HepG2 (cell line): ENCODE results near the gene PTPN18. TPM values are rescaled to one million over a fixed set of nuclear protein-coding genes. Genes with fewer than 3 reads are reported as not detected.

Experiments
- ATF6 ChIP-seq: sonication (generic); formaldehyde crosslinking; conservative IDR thresholded peaks from 2 replicates; pipeline ENCODE4 v1.4.0; 2020; ENCODE audit warnings: missing genetic modification reagents
- EEA1 ChIP-seq: sonication (generic); formaldehyde crosslinking; IDR thresholded peaks from 2 replicates; pipeline ENCODE4 v1.5.1; 2020; ENCODE audit warnings: mild to moderate bottlenecking, missing genetic modification reagents, borderline replicate concordance
- KIAA2018 ChIP-seq: sonication (generic); formaldehyde crosslinking; IDR thresholded peaks from 2 replicates; pipeline ENCODE4 v1.5.0; 2020; ENCODE audit warnings: mild to moderate bottlenecking, missing genetic modification reagents, borderline replicate concordance
- NFRKB ChIP-seq: fragments of 450-650 bp; IDR thresholded peaks from 2 replicates; pipeline ENCODE4 v1.6.1; 2017
- NR2C2 ChIP-seq: sonication (generic); formaldehyde crosslinking; IDR thresholded peaks from 2 replicates; pipeline ENCODE4 v1.4.0; 2020; ENCODE audit warnings: missing genetic modification reagents, mild to moderate bottlenecking, moderate library complexity, borderline replicate concordance
- RARA ChIP-seq: IDR thresholded peaks from 2 replicates; pipeline ENCODE4 v1.6.1; 2016; ENCODE audit warnings: missing genetic modification reagents, missing compliant biosample characterization
- TAF15 ChIP-seq: fragments of 200-400 bp; formaldehyde crosslinking; IDR thresholded peaks from one replicate; pipeline ENCODE4 v1.6.1; 2018; ENCODE audit warnings: mild to moderate bottlenecking, low read depth, low read length; ENCODE audit not compliant: poor library complexity, severe bottlenecking
- ZBTB20 ChIP-seq: sonication (generic); formaldehyde crosslinking; IDR thresholded peaks from 2 replicates; pipeline ENCODE4 v1.8.1; 2023; ENCODE audit warnings: missing genetic modification reagents, low read depth, mild to moderate bottlenecking, borderline replicate concordance
- ZFP91 ChIP-seq: sonication (generic); formaldehyde crosslinking; IDR thresholded peaks from 2 replicates; pipeline ENCODE4 v1.9.0; 2022; ENCODE audit warnings: missing genetic modification reagents, mild to moderate bottlenecking, borderline replicate concordance
- ZNF331 ChIP-seq: sonication (generic); formaldehyde crosslinking; IDR thresholded peaks from 2 replicates; pipeline ENCODE4 v1.4.0; 2020; ENCODE audit warnings: missing genetic modification reagents
- ZNF672 ChIP-seq: sonication (generic); formaldehyde crosslinking; IDR thresholded peaks from 2 replicates; pipeline ENCODE4 v1.8.1; 2022; ENCODE audit warnings: missing genetic modification reagents
- ZNF747 ChIP-seq: sonication (generic); formaldehyde crosslinking; IDR thresholded peaks from 2 replicates; pipeline ENCODE4 v1.8.1; 2023; ENCODE audit warnings: missing genetic modification reagents, mild to moderate bottlenecking, borderline replicate concordance
- ZXDC ChIP-seq: sonication (generic); formaldehyde crosslinking; IDR thresholded peaks from 2 replicates; pipeline ENCODE4 v1.5.0; 2020; ENCODE audit warnings: mild to moderate bottlenecking, missing genetic modification reagents
- polyA plus RNA-seq, 8 experiments: library from polyadenylated mRNA; depleted of rRNA in 3 of 8; stranded (reverse) in 7 of 8; unstranded in 1 of 8; fragments of >200 nt; fragmentation: Illumina TruSeq in 4 of 8; extraction: Trizol in 4 of 8; gene quantifications; 2 replicates each; pipeline versions ENCODE4 v1.2.1 to v1.2.3, GENCODE V29; 2011 to 2016; ENCODE audit warnings: low read depth in 4 of 8, missing spikeins in 1 of 8, mixed read lengths in 1 of 8; ENCODE audit not compliant: insufficient read depth in 1 of 8
- total RNA-seq, 5 experiments: library from RNA; depleted of rRNA; stranded (reverse); fragments of >200 nt; fragmentation: Illumina TruSeq; extraction: Trizol; gene quantifications; 2 replicates each; pipeline ENCODE4 v1.2.3, GENCODE V29; 2016; ENCODE audit warnings: low read depth in 1 of 5

Gene PTPN18
- total and polyA plus RNA-seq, 2 of the 13 experiments (the other 11 are each of a cell fraction or from before 2014, with no cell fraction given) = 14.8 to 39.6 TPM

- TF ChIP-seq ZXDC (CRISPR knock-in tag) = peak; percentile 45; the same call in 1 of the 2 replicates
- TF ChIP-seq RARA (CRISPR knock-in tag) = no peak; the same call in 1 of the 2 replicates
- 0 out of 2 replicates have a peak, but pooled peaks have one; percentile 60 for TF ChIP-seq ZNF672
- TF ChIP-seq KIAA2018 = no peak
- TF ChIP-seq EEA1 (CRISPR knock-in tag) = no peak
- TF ChIP-seq ZFP91 = peak; percentile 65
- TF ChIP-seq ZNF747 = 0 out of 2 replicates have a peak, but pooled peaks have one; percentile 72
- no peak; the same call in 1 of the 2 replicates for TF ChIP-seq NR2C2 (CRISPR knock-in tag)
- TF ChIP-seq ZBTB20 (CRISPR knock-in tag) = no peak
- TF ChIP-seq NFRKB = no peak
- 0 out of 2 replicates have a peak, but pooled peaks have one; percentile 85 for TF ChIP-seq ATF6 (CRISPR knock-in tag)
- peak; percentile 46 for TF ChIP-seq ZNF331 (CRISPR knock-in tag)
- no peak for TF ChIP-seq TAF15
Measured at GRCh38 chr2:130355578-130356431, at the start of gene PTPN18 (continued).
